ENCODE measurements around the gene APOL6.

The APOL6 gene

GRCh38 chr22:35619336-35620094, 28.7 kb upstream of the APOL6 start:
- TF ChIP-seq SPI1 (IDR thresholded peaks at IDR 0.05; ENCODE audit: borderline replicate concordance, low read depth) (no peak), POLR2AphosphoS5 (IDR thresholded peaks at IDR 0.05; ENCODE audit: low read depth) (no peak), GABPA (IDR thresholded peaks at IDR 0.05; ENCODE audit: low read depth) (no peak)
- TF ChIP-seq, protein P1, sequence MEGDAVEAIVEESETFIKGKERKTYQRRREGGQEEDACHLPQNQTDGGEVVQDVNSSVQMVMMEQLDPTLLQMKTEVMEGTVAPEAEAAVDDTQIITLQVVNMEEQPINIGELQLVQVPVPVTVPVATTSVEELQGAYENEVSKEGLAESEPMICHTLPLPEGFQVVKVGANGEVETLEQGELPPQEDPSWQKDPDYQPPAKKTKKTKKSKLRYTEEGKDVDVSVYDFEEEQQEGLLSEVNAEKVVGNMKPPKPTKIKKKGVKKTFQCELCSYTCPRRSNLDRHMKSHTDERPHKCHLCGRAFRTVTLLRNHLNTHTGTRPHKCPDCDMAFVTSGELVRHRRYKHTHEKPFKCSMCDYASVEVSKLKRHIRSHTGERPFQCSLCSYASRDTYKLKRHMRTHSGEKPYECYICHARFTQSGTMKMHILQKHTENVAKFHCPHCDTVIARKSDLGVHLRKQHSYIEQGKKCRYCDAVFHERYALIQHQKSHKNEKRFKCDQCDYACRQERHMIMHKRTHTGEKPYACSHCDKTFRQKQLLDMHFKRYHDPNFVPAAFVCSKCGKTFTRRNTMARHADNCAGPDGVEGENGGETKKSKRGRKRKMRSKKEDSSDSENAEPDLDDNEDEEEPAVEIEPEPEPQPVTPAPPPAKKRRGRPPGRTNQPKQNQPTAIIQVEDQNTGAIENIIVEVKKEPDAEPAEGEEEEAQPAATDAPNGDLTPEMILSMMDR (IDR thresholded peaks at IDR 0.05; ENCODE audit: insufficient read depth, low read length) = no peak
- TF ChIP-seq, protein P2, sequence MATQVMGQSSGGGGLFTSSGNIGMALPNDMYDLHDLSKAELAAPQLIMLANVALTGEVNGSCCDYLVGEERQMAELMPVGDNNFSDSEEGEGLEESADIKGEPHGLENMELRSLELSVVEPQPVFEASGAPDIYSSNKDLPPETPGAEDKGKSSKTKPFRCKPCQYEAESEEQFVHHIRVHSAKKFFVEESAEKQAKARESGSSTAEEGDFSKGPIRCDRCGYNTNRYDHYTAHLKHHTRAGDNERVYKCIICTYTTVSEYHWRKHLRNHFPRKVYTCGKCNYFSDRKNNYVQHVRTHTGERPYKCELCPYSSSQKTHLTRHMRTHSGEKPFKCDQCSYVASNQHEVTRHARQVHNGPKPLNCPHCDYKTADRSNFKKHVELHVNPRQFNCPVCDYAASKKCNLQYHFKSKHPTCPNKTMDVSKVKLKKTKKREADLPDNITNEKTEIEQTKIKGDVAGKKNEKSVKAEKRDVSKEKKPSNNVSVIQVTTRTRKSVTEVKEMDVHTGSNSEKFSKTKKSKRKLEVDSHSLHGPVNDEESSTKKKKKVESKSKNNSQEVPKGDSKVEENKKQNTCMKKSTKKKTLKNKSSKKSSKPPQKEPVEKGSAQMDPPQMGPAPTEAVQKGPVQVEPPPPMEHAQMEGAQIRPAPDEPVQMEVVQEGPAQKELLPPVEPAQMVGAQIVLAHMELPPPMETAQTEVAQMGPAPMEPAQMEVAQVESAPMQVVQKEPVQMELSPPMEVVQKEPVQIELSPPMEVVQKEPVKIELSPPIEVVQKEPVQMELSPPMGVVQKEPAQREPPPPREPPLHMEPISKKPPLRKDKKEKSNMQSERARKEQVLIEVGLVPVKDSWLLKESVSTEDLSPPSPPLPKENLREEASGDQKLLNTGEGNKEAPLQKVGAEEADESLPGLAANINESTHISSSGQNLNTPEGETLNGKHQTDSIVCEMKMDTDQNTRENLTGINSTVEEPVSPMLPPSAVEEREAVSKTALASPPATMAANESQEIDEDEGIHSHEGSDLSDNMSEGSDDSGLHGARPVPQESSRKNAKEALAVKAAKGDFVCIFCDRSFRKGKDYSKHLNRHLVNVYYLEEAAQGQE (IDR thresholded peaks at IDR 0.05; ENCODE audit: insufficient replicate concordance, low read depth) = no peak
- no peak overlapping the region for H3K4me3 ChIP-seq (replicated peaks; ENCODE audit: insufficient read depth, low read length)
- no peak overlapping the region for H3K27ac ChIP-seq (replicated peaks)
- H3K27me3 ChIP-seq (ENCODE audit: insufficient read depth, poor library complexity, severe bottlenecking) = no peaks in the 10 kb centered on the region
- DNase-seq (ENCODE audit: low read depth in 1 of 2, low spot score in 1 of 2) = no peak

DNA sequence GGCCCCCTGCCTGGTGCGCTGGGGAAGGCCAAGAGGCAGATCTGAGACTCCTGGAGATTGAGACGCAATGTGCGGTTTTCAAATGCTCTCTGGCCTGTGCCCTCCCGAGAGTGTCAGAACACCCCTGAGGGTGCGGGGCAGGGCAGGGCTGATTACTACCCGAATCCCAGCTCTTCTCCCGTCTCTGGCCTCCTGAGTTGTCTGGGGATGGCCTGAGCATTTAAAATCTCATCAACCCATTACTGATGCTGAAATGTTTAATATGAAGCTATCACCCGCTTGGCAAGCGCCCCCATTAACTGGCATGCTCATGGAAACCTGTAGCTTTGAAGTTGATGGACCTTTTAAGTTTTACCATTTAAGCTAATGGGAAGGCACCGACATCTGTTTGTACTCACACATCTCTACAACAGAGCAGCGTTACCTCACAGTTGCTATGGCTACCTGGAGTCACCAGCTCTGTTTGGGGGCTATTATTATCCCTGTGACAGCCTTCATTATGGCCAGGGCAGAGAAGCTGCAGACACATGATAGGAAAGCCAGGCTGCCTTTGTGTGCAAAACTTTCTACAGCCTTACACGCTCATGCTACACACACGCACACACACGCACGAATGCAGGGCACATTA, 27.5 kb upstream of the APOL6 start:
- Histone ChIP-seq H3K27me3 (ENCODE audit: insufficient read depth, poor library complexity, severe bottlenecking) (peaks cover 2% of the 10 kb centered on the region), H3K27ac (replicated peaks) (no peak overlapping the region), H3K4me3 (replicated peaks; ENCODE audit: insufficient read depth, low read length) (no peak overlapping the region)
- TF ChIP-seq SPI1 (IDR thresholded peaks at IDR 0.05; ENCODE audit: borderline replicate concordance, low read depth) = no peak
- TF ChIP-seq, protein P2 (IDR thresholded peaks at IDR 0.05; ENCODE audit: insufficient replicate concordance, low read depth) = no peak
- TF ChIP-seq, protein P1 (IDR thresholded peaks at IDR 0.05; ENCODE audit: insufficient read depth, low read length) = no peak
- no peak for TF ChIP-seq GABPA (IDR thresholded peaks at IDR 0.05; ENCODE audit: low read depth)
- TF ChIP-seq POLR2AphosphoS5 (IDR thresholded peaks at IDR 0.05; ENCODE audit: low read depth) = no peak
- no peak for DNase-seq (ENCODE audit: low read depth in 1 of 2, low spot score in 1 of 2)

- Histone ChIP-seq H3K4me3 (replicated peaks; ENCODE audit: insufficient read depth, low read length) (no peak overlapping the region), H3K27ac (replicated peaks) (no peak overlapping the region)
- TF ChIP-seq SPI1 (IDR thresholded peaks at IDR 0.05; ENCODE audit: borderline replicate concordance, low read depth) (no peak), GABPA (IDR thresholded peaks at IDR 0.05; ENCODE audit: low read depth) (no peak), POLR2AphosphoS5 (IDR thresholded peaks at IDR 0.05; ENCODE audit: low read depth) (no peak)
- TF ChIP-seq, protein P2 (IDR thresholded peaks at IDR 0.05; ENCODE audit: insufficient replicate concordance, low read depth) = no peak
- TF ChIP-seq, protein P1 (IDR thresholded peaks at IDR 0.05; ENCODE audit: insufficient read depth, low read length) = no peak
Observed at GRCh38 chr22:35621451-35621850, 26.8 kb upstream of the APOL6 start.

More at GRCh38 chr22:35621451-35621850, 26.8 kb upstream of the APOL6 start:
- H3K27me3 ChIP-seq (ENCODE audit: insufficient read depth, poor library complexity, severe bottlenecking) = peaks cover 3% of the 10 kb centered on the region
- DNase-seq (ENCODE audit: low read depth in 1 of 2, low spot score in 1 of 2) = no peak

Measured in HL-60 (cell line).